ENCODE measurements around the gene IQGAP2.
"Not testable (repeated sequence)": the region's sequence is repeated elsewhere in the genome, so short reads cannot be mapped to it uniquely, and the experiment has no call there.

IQGAP2 gene

GRCh38 chr5:76415855-76416254 is 12.8 kb downstream of the IQGAP2 start:
- DNase-seq: no peak

GRCh38 chr5:76419597-76420298 is 16.7 kb downstream of the IQGAP2 start:
- DNase-seq: no peak

- no peak for DNase-seq
These were observed 19.1 kb downstream of the IQGAP2 start for GRCh38 chr5:76422227-76422626.

- no peak for DNase-seq
These were observed 19.7 kb downstream of the IQGAP2 start for GRCh38 chr5:76422742-76423141.

GRCh38 chr5:76425146-76425545 is 22.1 kb downstream of the IQGAP2 start:
- DNase-seq: no peak

- DNase-seq: no peak
These were observed 23.1 kb downstream of the IQGAP2 start for GRCh38 chr5:76425928-76426804.

GRCh38 chr5:76427206-76428140 is 24.4 kb downstream of the IQGAP2 start:
- DNase-seq: no peak

- DNase-seq: not testable (repeated sequence)
These were observed 25.5 kb downstream of the IQGAP2 start for GRCh38 chr5:76428550-76428949.

- no peak for DNase-seq
These were observed 30.2 kb downstream of the IQGAP2 start for GRCh38 chr5:76433261-76433660.

- DNase-seq: not testable (repeated sequence)
These were observed 34.4 kb downstream of the IQGAP2 start for GRCh38 chr5:76437507-76437906.

GRCh38 chr5:76438025-76438424 is 34.9 kb downstream of the IQGAP2 start:
- DNase-seq: no peak

GRCh38 chr5:76439201-76439600 is 36.1 kb downstream of the IQGAP2 start:
- DNase-seq: no peak

GRCh38 chr5:76439929-76440328 is 36.8 kb downstream of the IQGAP2 start:
- DNase-seq: no peak

- DNase-seq: no peak
These were observed 38.0 kb downstream of the IQGAP2 start for GRCh38 chr5:76441101-76441500.

- no peak for DNase-seq
These were observed 39.0 kb downstream of the IQGAP2 start for GRCh38 chr5:76441890-76442673.

- no peak for DNase-seq
These were observed 40.1 kb downstream of the IQGAP2 start for GRCh38 chr5:76443066-76443800.

GRCh38 chr5:76445063-76445462 is 42.0 kb downstream of the IQGAP2 start:
- DNase-seq: no peak

GRCh38 chr5:76445830-76446229 is 42.7 kb downstream of the IQGAP2 start:
- no peak for DNase-seq

GRCh38 chr5:76446776-76447175 is 43.7 kb downstream of the IQGAP2 start:
- no peak for DNase-seq

GRCh38 chr5:76449606-76450005 is 46.5 kb downstream of the IQGAP2 start:
- DNase-seq: no peak

- DNase-seq: no peak
These were observed 47.0 kb downstream of the IQGAP2 start for GRCh38 chr5:76450054-76450453.
